Gastrocnemius medialis (tissue), 4 donors: ENCODE measurements around the gene FRMD5.

Source experiments
- CTCF ChIP-seq, 5 experiments: fragments of 450-650 bp in 3 of 5; fragments of 200-600 bp in 2 of 5; sonication (generic) in 2 of 5; IDR thresholded peaks in 4 of 5; conservative IDR thresholded peaks in 1 of 5; 1 replicate in 4 of 5; 2 replicates in 1 of 5; pipeline ENCODE4 v1.5.1; 2016 to 2019; ENCODE audit warnings: antibody characterized with exemption in 5 of 5, mild to moderate bottlenecking in 3 of 5, moderate library complexity in 3 of 5
- POLR2A ChIP-seq, 2 donors: fragments of 450-650 bp; IDR thresholded peaks; one replicate each; pipeline ENCODE4 v1.6.1; 2017; ENCODE audit warnings: antibody characterized with exemption in 2 of 2, mild to moderate bottlenecking in 2 of 2, moderate library complexity in 2 of 2

GRCh38 chr15:43828061-43828657 lies 366.9 kb downstream of the FRMD5 start:
- TF ChIP-seq POLR2A (IDR thresholded peaks at IDR 0.05) (no peak), CTCF (IDR thresholded peaks at IDR 0.05 in 4 of 5, conservative IDR thresholded peaks at IDR 0.05 in 1 of 5) (no peak)
